Skeletal muscle satellite cell (primary cell): Measurements from ENCODE around the gene ZDHHC11. TPM values are rescaled to one million over a fixed set of nuclear protein-coding genes. Genes with fewer than 3 reads are reported as not detected.

ENCODE experiments used
- H3K27me3 ChIP-seq: 2 replicates; pipeline ENCODE4 v1.7.0; 2013; ENCODE audit warnings: low read length; ENCODE audit not compliant: control insufficient read depth, insufficient read depth
- H3K36me3 ChIP-seq: 2 replicates; pipeline ENCODE4 v1.7.0; 2013; ENCODE audit warnings: mild to moderate bottlenecking, control low read depth, low read length; ENCODE audit not compliant: insufficient read depth
- H3K4me1 ChIP-seq: 2 replicates; pipeline ENCODE4 v1.7.0; 2013; ENCODE audit warnings: low read length; ENCODE audit not compliant: control insufficient read depth, insufficient read depth
- H3K4me2 ChIP-seq: 2 replicates; pipeline ENCODE4 v1.7.0; 2013; ENCODE audit warnings: mild to moderate bottlenecking, low read length
- H3K4me3 ChIP-seq: 2 replicates; pipeline ENCODE4 v1.7.0; 2013; ENCODE audit warnings: low read length
- H3K9ac ChIP-seq: 2 replicates; pipeline ENCODE4 v1.7.0; 2013; ENCODE audit warnings: mild to moderate bottlenecking, low read depth, low read length, moderate library complexity
- H3K9me3 ChIP-seq: replicated peaks from 2 replicates; pipeline ENCODE4 v1.7.0; 2013; ENCODE audit warnings: mild to moderate bottlenecking, control low read depth, low read length
- total RNA-seq: library from RNA; depleted of rRNA; stranded (reverse); fragments of >200 nt; gene quantifications from 2 replicates; pipeline ENCODE4 v1.2.3, GENCODE V29; 2012; rRNA removed

Gene ZDHHC11
- 0.22 and 0.51 TPM in 2 replicates for total RNA-seq

GRCh38 chr5:850511-851006, at the start of gene ZDHHC11:
Gene ZDHHC11 (minus strand): TSS chr5:850986. CDS start chr5:850602, 384 bp downstream.
- Histone ChIP-seq H3K36me3 (no peaks in the 10 kb centered on the region), H3K4me2 (no peak within 1 kb of the TSS), H3K9ac (no peak within 1 kb of the TSS), H3K4me1 (no peaks in the 10 kb centered on the region), H3K4me3 (no peak within 1 kb of the TSS), H3K9me3 (no peaks in the 10 kb centered on the region), H3K27me3 (peaks cover 35% of the 10 kb centered on the region)

- peaks cover 35% of the 10 kb centered on the region for H3K36me3 ChIP-seq
- peak overlapping the region; percentile 99 for H3K9ac ChIP-seq
- H3K27me3 ChIP-seq, result no peaks in the 10 kb centered on the region
- peak overlapping the region; percentile 100 for H3K4me2 ChIP-seq
- peak overlapping the region; percentile 92 for H3K4me3 ChIP-seq
- H3K9me3 ChIP-seq, result no peaks in the 10 kb centered on the region
- peaks cover 14% of the 10 kb centered on the region for H3K4me1 ChIP-seq
Measured at GRCh38 chr5:893711-894110, 42.9 kb upstream of the ZDHHC11 start.

GRCh38 chr5:893137-893506, 42.3 kb upstream of the ZDHHC11 start:
- H3K4me2 ChIP-seq, result peak overlapping the region; percentile 100
- no peaks in the 10 kb centered on the region for H3K9me3 ChIP-seq
- H3K4me3 ChIP-seq, result peak overlapping the region; percentile 92
- H3K9ac ChIP-seq, result peak overlapping the region; percentile 99
- H3K4me1 ChIP-seq, result peaks cover 14% of the 10 kb centered on the region
- H3K27me3 ChIP-seq, result no peaks in the 10 kb centered on the region
- H3K36me3 ChIP-seq, result peaks cover 41% of the 10 kb centered on the region

- peak within 1 kb of the TSS; percentile 92 for H3K4me3 ChIP-seq
Measured at GRCh38 chr5:892394-893136, 41.8 kb upstream of the ZDHHC11 start, which contains the start of the genes BRD9 and TRIP13. Gene BRD9 (minus strand): TSS chr5:892801. CDS start chr5:892657, 144 bp downstream. Gene TRIP13 (plus strand): TSS chr5:892884. CDS start chr5:892999, 115 bp downstream.

GRCh38 chr5:891837-892393, 41.1 kb upstream of the ZDHHC11 start:
- Histone ChIP-seq H3K36me3 (peaks cover 51% of the 10 kb centered on the region), H3K9me3 (no peaks in the 10 kb centered on the region), H3K4me3 (peak overlapping the region; percentile 92), H3K27me3 (no peaks in the 10 kb centered on the region), H3K9ac (peak overlapping the region; percentile 99), H3K4me2 (peak overlapping the region; percentile 100), H3K4me1 (peaks cover 14% of the 10 kb centered on the region)

More at GRCh38 chr5:892394-893136, 41.8 kb upstream of the ZDHHC11 start, which contains the start of the genes BRD9 and TRIP13:
- H3K4me1 ChIP-seq, result peaks cover 14% of the 10 kb centered on the region
- H3K9ac ChIP-seq, result peak within 1 kb of the TSS; percentile 99
- H3K4me2 ChIP-seq, result peak within 1 kb of the TSS; percentile 100
- no peaks in the 10 kb centered on the region for H3K27me3 ChIP-seq
- H3K9me3 ChIP-seq, result no peaks in the 10 kb centered on the region
- H3K36me3 ChIP-seq, result peaks cover 46% of the 10 kb centered on the region

- Histone ChIP-seq H3K27me3 (no peaks in the 10 kb centered on the region), H3K4me3 (peak overlapping the region; percentile 92), H3K4me2 (peak overlapping the region; percentile 100), H3K9ac (peak overlapping the region; percentile 99), H3K4me1 (peaks cover 14% of the 10 kb centered on the region), H3K36me3 (peaks cover 52% of the 10 kb centered on the region), H3K9me3 (no peaks in the 10 kb centered on the region)
Measured at GRCh38 chr5:891117-891836, 40.5 kb upstream of the ZDHHC11 start.

- Histone ChIP-seq H3K9me3 (no peaks in the 10 kb centered on the region), H3K4me1 (peaks cover 14% of the 10 kb centered on the region), H3K4me2 (no peak overlapping the region), H3K4me3 (no peak overlapping the region), H3K9ac (no peak overlapping the region), H3K27me3 (no peaks in the 10 kb centered on the region), H3K36me3 (peaks cover 67% of the 10 kb centered on the region)
Measured at GRCh38 chr5:889075-889710, 38.4 kb upstream of the ZDHHC11 start.

GRCh38 chr5:888638-889035, 37.9 kb upstream of the ZDHHC11 start:
- Histone ChIP-seq H3K4me2 (no peak overlapping the region), H3K36me3 (peaks cover 73% of the 10 kb centered on the region), H3K4me3 (no peak overlapping the region), H3K9me3 (no peaks in the 10 kb centered on the region), H3K27me3 (no peaks in the 10 kb centered on the region), H3K4me1 (peaks cover 14% of the 10 kb centered on the region), H3K9ac (no peak overlapping the region)

GRCh38 chr5:887947-888637, 37.3 kb upstream of the ZDHHC11 start:
- no peak overlapping the region for H3K9ac ChIP-seq
- peaks cover 14% of the 10 kb centered on the region for H3K4me1 ChIP-seq
- no peaks in the 10 kb centered on the region for H3K27me3 ChIP-seq
- H3K36me3 ChIP-seq, result peaks cover 78% of the 10 kb centered on the region
- no peak overlapping the region for H3K4me2 ChIP-seq
- no peaks in the 10 kb centered on the region for H3K9me3 ChIP-seq
- no peak overlapping the region for H3K4me3 ChIP-seq

- Histone ChIP-seq H3K4me2 (no peak overlapping the region), H3K4me1 (peaks cover 14% of the 10 kb centered on the region), H3K9ac (no peak overlapping the region), H3K27me3 (no peaks in the 10 kb centered on the region), H3K9me3 (no peaks in the 10 kb centered on the region), H3K4me3 (no peak overlapping the region), H3K36me3 (peaks cover 91% of the 10 kb centered on the region)
Measured at GRCh38 chr5:886716-887325, 36.0 kb upstream of the ZDHHC11 start.
